Endodermal cell (in vitro differentiated cells): Measurements from ENCODE around the gene YBX3. TPM values are rescaled to one million over a fixed set of nuclear protein-coding genes. Genes with fewer than 3 reads are reported as not detected.

ENCODE experiments used
- DNase-seq: peaks from one replicate; pipeline ENCODE4 v3.0.0-alpha.2; 2017
- H3K27ac ChIP-seq: 2 replicates; pipeline ENCODE4 v1.5.1; 2013; ENCODE audit warnings: mild to moderate bottlenecking, low read depth, low read length, moderate library complexity
- H3K27me3 ChIP-seq: 2 replicates; pipeline ENCODE4 v1.6.1; 2013; ENCODE audit warnings: mild to moderate bottlenecking, low read length, moderate library complexity; ENCODE audit not compliant: insufficient read depth, control insufficient read depth, poor library complexity, severe bottlenecking
- H3K36me3 ChIP-seq: 2 replicates; pipeline ENCODE4 v1.7.0; 2013; ENCODE audit warnings: mild to moderate bottlenecking, low read length, moderate library complexity; ENCODE audit not compliant: control insufficient read depth, insufficient read depth
- H3K4me1 ChIP-seq: one replicate; pipeline ENCODE4 v1.7.0; 2013; ENCODE audit warnings: low read length; ENCODE audit not compliant: control insufficient read depth, insufficient read depth
- H3K4me3 ChIP-seq: 2 replicates; pipeline ENCODE4 v1.5.1; 2013; ENCODE audit warnings: mild to moderate bottlenecking, low read length, moderate library complexity
- H3K9ac ChIP-seq: 2 replicates; pipeline ENCODE4 v1.6.1; 2013; ENCODE audit warnings: mild to moderate bottlenecking, low read length, moderate library complexity; ENCODE audit not compliant: poor library complexity, severe bottlenecking; ENCODE audit errors: extremely low read depth
- H3K9me3 ChIP-seq: 2 replicates; pipeline ENCODE4 v1.6.1; 2013; ENCODE audit warnings: mild to moderate bottlenecking, low read length, moderate library complexity; ENCODE audit not compliant: control insufficient read depth
- H3K27ac Mint-ChIP-seq: 2 replicates; pipeline ENCODE4 v1.8.0; 2020; ENCODE audit warnings: mixed read lengths
- H3K27me3 Mint-ChIP-seq: 2 replicates; pipeline ENCODE4 v1.8.0; 2021; ENCODE audit warnings: mild to moderate bottlenecking, mixed read lengths; ENCODE audit not compliant: insufficient read depth
- H3K36me3 Mint-ChIP-seq: 2 replicates; pipeline ENCODE4 v1.8.0; 2020; ENCODE audit warnings: low read depth, mixed read lengths
- H3K4me1 Mint-ChIP-seq: 2 replicates; pipeline ENCODE4 v1.8.0; 2020; ENCODE audit warnings: mixed read lengths
- H3K4me3 Mint-ChIP-seq: 2 replicates; pipeline ENCODE4 v1.8.0; 2020; ENCODE audit warnings: mild to moderate bottlenecking, moderate library complexity, mixed read lengths
- H3K9me3 Mint-ChIP-seq: 2 replicates; pipeline ENCODE4 v1.8.0; 2020; ENCODE audit warnings: mild to moderate bottlenecking, mixed read lengths
- CTCF ChIP-seq: fragments of 200-600 bp; sonication (generic); conservative IDR thresholded peaks from 2 replicates; pipeline ENCODE4 v1.5.0; 2021; ENCODE audit warnings: antibody characterized with exemption, mild to moderate bottlenecking
- WGBS, 2 experiments: methylation state at CpG; one replicate each; pipeline versions ENCODE4 v1.1.5 to v1.1.7; 2013; ENCODE audit warnings: missing lambda C conversion rate in 2 of 2, mixed read lengths in 1 of 2; ENCODE audit not compliant: insufficient coverage in 1 of 2, insufficient read length in 1 of 2; 5-methylcytosine and 5-hydroxymethylcytosine counted together
- total RNA-seq, 2 donors: library from RNA; stranded (reverse); fragmentation: NEBNext Ultra II Directional in 1 of 2; extraction: Animal tissue kit (Norgen Biotek cat#: 25700) in 1 of 2; gene quantifications; 2 replicates in 1 of 2; 3 replicates in 1 of 2; pipeline ENCODE4 v1.2.1, GENCODE V29; 2021

The YBX3 gene
- total RNA-seq, 2 donors from 2014 or later = 251 to 419 TPM

DNA sequence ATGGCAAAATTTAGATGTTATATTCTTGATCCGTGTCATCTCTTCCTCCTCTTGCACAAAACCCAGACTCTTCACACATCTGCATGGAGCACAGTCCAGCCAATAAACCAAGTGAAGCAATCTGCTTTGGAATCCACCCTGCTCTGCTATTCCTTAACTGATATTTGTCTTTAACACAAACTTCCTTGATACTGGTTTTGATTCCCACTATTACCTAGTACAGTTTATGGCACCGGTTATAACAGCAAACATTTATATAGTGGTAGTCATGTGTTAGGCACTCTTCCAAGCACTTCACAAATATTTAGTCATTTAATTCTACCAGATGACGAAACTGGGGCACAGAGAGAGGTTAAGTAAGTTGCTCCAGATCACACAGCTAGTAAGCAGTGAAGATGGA lies 61.8 kb downstream of the YBX3 start:
- Histone ChIP-seq H3K4me1 (no peaks in the 10 kb centered on the region), H3K9me3 (peaks cover 17% of the 10 kb centered on the region), H3K9ac (no peak overlapping the region), H3K36me3 (no peaks in the 10 kb centered on the region), H3K4me3 (no peak overlapping the region), H3K27ac (no peak overlapping the region), H3K27me3 (no peaks in the 10 kb centered on the region)
- Mint-ChIP-seq H3K4me3 (no peak overlapping the region), H3K4me1 (no peaks in the 10 kb centered on the region), H3K27me3 (no peaks in the 10 kb centered on the region), H3K36me3 (peaks cover 10% of the 10 kb centered on the region), H3K27ac (no peak overlapping the region), H3K9me3 (peaks cover 33% of the 10 kb centered on the region)
- TF ChIP-seq CTCF = no peak
- 91 to 100% methylated on average over 1 to 3 of the region's 3 CpGs for WGBS, 2 experiments
- no peak for DNase-seq

DNA sequence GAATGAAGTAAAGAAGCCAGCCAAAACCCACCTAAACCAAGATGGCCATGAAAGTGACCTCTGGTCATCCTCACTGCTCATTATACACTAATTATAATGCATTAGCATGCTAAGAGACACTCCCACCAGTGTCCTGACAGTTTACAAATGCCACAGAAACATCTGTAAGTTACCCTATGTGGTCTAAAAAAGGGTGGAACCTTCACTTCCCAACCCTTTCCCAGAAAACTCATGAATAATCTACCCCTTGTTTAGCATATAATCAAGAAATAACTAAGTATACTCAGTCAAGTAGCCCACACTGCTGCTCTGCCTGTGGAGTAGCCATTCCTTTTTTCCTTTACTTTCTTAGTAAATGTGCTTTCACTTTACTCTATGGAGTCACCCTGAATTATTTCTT lies 69.1 kb downstream of the YBX3 start:
- TF ChIP-seq CTCF = no peak
- Mint-ChIP-seq H3K4me3 (no peak overlapping the region), H3K27ac (no peak overlapping the region), H3K9me3 (peaks cover 76% of the 10 kb centered on the region), H3K36me3 (peaks cover 13% of the 10 kb centered on the region), H3K4me1 (no peaks in the 10 kb centered on the region), H3K27me3 (no peaks in the 10 kb centered on the region)
- Histone ChIP-seq H3K4me3 (no peak overlapping the region), H3K36me3 (no peaks in the 10 kb centered on the region), H3K27me3 (no peaks in the 10 kb centered on the region), H3K9me3 (peaks cover 17% of the 10 kb centered on the region), H3K9ac (no peak overlapping the region), H3K27ac (no peak overlapping the region), H3K4me1 (no peaks in the 10 kb centered on the region)
- no peak for DNase-seq

GRCh38 chr12:10652192-10652591 lies 70.9 kb downstream of the YBX3 start:
- no peak overlapping the region for H3K27ac Mint-ChIP-seq
- H3K36me3 Mint-ChIP-seq = peaks cover 17% of the 10 kb centered on the region
- Histone ChIP-seq H3K9me3 (peaks cover 18% of the 10 kb centered on the region), H3K27ac (no peak overlapping the region), H3K4me1 (no peaks in the 10 kb centered on the region), H3K27me3 (no peaks in the 10 kb centered on the region), H3K36me3 (no peaks in the 10 kb centered on the region), H3K4me3 (no peak overlapping the region), H3K9ac (no peak overlapping the region)
- WGBS, 2 experiments = 95 to 100% methylated on average over 1 to 3 of the region's 3 CpGs
- TF ChIP-seq CTCF = no peak
- H3K9me3 Mint-ChIP-seq = peaks cover 74% of the 10 kb centered on the region
- H3K4me3 Mint-ChIP-seq = no peak overlapping the region
- H3K27me3 Mint-ChIP-seq = no peaks in the 10 kb centered on the region
- DNase-seq = no peak
- no peaks in the 10 kb centered on the region for H3K4me1 Mint-ChIP-seq

Other genes starting within 250 kb of the YBX3 start
- gene EIF2S3B, start 217.4 kb downstream of the YBX3 start, total RNA-seq = 1 to 10 TPM; 2.1 to 5.9 TPM
- gene MAGOHB, start 109.7 kb downstream of the YBX3 start, total RNA-seq = 10 to 100 TPM; 53.8 to 75.8 TPM
- gene STYK1, start 49.3 kb downstream of the YBX3 start, total RNA-seq = 1 to 10 TPM; 3.3 to 4.5 TPM
- not detected for gene TAS2R7, start 79.3 kb upstream of the YBX3 start, total RNA-seq
- not detected for gene TAS2R8, start 84.0 kb upstream of the YBX3 start, total RNA-seq
- not detected for gene TAS2R9, start 86.8 kb upstream of the YBX3 start, total RNA-seq
- 1 to 10 TPM; 1.2 to 1.6 TPM for gene TAS2R10, start 103.0 kb upstream of the YBX3 start, total RNA-seq
- 1 to 10 TPM; 3.8 to 7.9 TPM for gene PRR4, start 126.2 kb upstream of the YBX3 start, total RNA-seq
- 10 to 100 TPM; 13.4 to 42.6 TPM for gene PRH1, start 160.9 kb upstream of the YBX3 start, total RNA-seq
- gene TAS2R13, start 186.2 kb upstream of the YBX3 start, total RNA-seq = 1 to 10 TPM; 1.2 to 5.1 TPM
- 1 to 10 TPM in 1 of 2 donors, not detected in 1; 1.2 TPM for gene PRH2, start 205.9 kb upstream of the YBX3 start, total RNA-seq
- 1 to 10 TPM; 2.0 to 8.1 TPM for gene TAS2R14, start 215.9 kb upstream of the YBX3 start, total RNA-seq